K562 (cell line): ENCODE results near the gene TEX51. TPM values are rescaled to one million over a fixed set of nuclear protein-coding genes. Genes with fewer than 3 reads are reported as not detected.
A peak's percentile ranks its signal among the peaks of the same experiment; 100 is the strongest.

Experiments used
- ATAC-seq: fragments of 200-7000 bp; cut with Tn5 transposase; 3 replicates; pipeline ENCODE4 v1.9.1; 2020; ENCODE audit warnings: moderate library complexity
- BruUV-seq: library from RNA; stranded (reverse); fragments of 400-500 nt; replicated peaks from 2 replicates; lab custom pipeline; 2021; lab: Mats Ljungman, UMichigan
- CTCF ChIA-PET: fragments of 300-600 bp; formaldehyde crosslinking; extraction: SDS; loops from one replicate; lab custom pipeline; 2021; ENCODE audit warnings: low intra/inter-chr PET ratio; lab: Yijun Ruan, JAX
- POLR2A ChIA-PET: fragments of 300-600, 350-650 bp; sonication (Branson Sonifier 250); formaldehyde crosslinking; extraction: SDS; loops from one replicate; lab custom pipeline; 2021; ENCODE audit warnings: antibody characterized with exemption, inconsistent platforms; lab: Yijun Ruan, JAX
- DNase-seq, 4 experiments: peaks; one replicate each; pipeline versions ENCODE4 v3.0.0 to v3.0.0-alpha.2; 2011 to 2018; ENCODE audit warnings: low spot score in 3 of 4, mixed read lengths in 3 of 4; ENCODE audit errors: extremely low read depth in 1 of 4
- FAIRE-seq: peaks from 2 replicates; lab custom pipeline; 2011; peaks lifted over from hg19 to GRCh38; lab: Jason Lieb, UNC
- H2AFZ ChIP-seq: 2 replicates; pipeline ENCODE4 v1.6.0; 2011; ENCODE audit warnings: low read depth, low read length, control low read depth, inconsistent platforms
- H3K27ac ChIP-seq: fragments of 200-600 bp; 3 replicates; pipeline ENCODE4 v1.8.0; 2011; ENCODE audit warnings: low read depth, mild to moderate bottlenecking, control low read depth, inconsistent platforms, low read length, moderate library complexity, mixed read lengths; ENCODE audit errors: extremely low read depth
- H3K27me3 ChIP-seq, 2 experiments: fragments of 300-600 bp in 1 of 2; 2 replicates in 1 of 2; 3 replicates in 1 of 2; pipeline versions ENCODE4 v1.6.0 to v1.8.0; 2011; ENCODE audit warnings: inconsistent platforms in 2 of 2, low read length in 2 of 2, mild to moderate bottlenecking in 1 of 2, mixed read lengths in 1 of 2, moderate library complexity in 1 of 2; ENCODE audit not compliant: control insufficient read depth in 2 of 2, insufficient read depth in 2 of 2
- H3K36me3 ChIP-seq: fragments of 300-600 bp; 3 replicates; pipeline ENCODE4 v1.8.0; 2011; ENCODE audit warnings: mild to moderate bottlenecking, low read length, inconsistent platforms; ENCODE audit not compliant: control insufficient read depth, insufficient read depth
- H3K4me1 ChIP-seq, 2 experiments: fragments of 200-600 bp in 1 of 2; replicated peaks in 1 of 2; 2 replicates in 1 of 2; 3 replicates in 1 of 2; pipeline versions ENCODE4 v1.5.1 to v1.8.0; 2011; ENCODE audit warnings: inconsistent platforms in 2 of 2, low read length in 2 of 2, mild to moderate bottlenecking in 1 of 2, mixed read lengths in 1 of 2, moderate library complexity in 1 of 2; ENCODE audit not compliant: control insufficient read depth in 2 of 2, insufficient read depth in 2 of 2
- H3K4me2 ChIP-seq: 2 replicates; pipeline ENCODE4 v1.6.1; 2011; ENCODE audit warnings: low read length, control low read depth, inconsistent platforms, mixed read lengths; ENCODE audit not compliant: insufficient read depth
- H3K4me3 ChIP-seq: fragments of 200-600 bp; sonication (generic), shearing (Covaris generic); 2 replicates; pipeline ENCODE4 v1.5.1; 2016; ENCODE audit warnings: control low read depth, inconsistent platforms
- H3K79me2 ChIP-seq: fragments of 200-600 bp; 3 replicates; pipeline ENCODE4 v1.8.0; 2011; ENCODE audit warnings: low read length, inconsistent platforms; ENCODE audit not compliant: control insufficient read depth, insufficient read depth
- H3K9ac ChIP-seq, 2 experiments: 2 replicates each; pipeline versions ENCODE4 v1.6.0 to v1.6.1; 2011; ENCODE audit warnings: low read depth in 2 of 2, low read length in 2 of 2, control low read depth in 1 of 2, inconsistent platforms in 1 of 2, mild to moderate bottlenecking in 1 of 2, mixed read lengths in 1 of 2; ENCODE audit not compliant: insufficient read depth in 1 of 2
- H3K9me1 ChIP-seq: one replicate; pipeline ENCODE4 v1.6.0; 2011; ENCODE audit warnings: inconsistent platforms, mild to moderate bottlenecking, low read length, moderate library complexity; ENCODE audit not compliant: control insufficient read depth, insufficient read depth
- H3K9me3 ChIP-seq: replicated peaks from 2 replicates; pipeline ENCODE4 v1.5.1; 2011; ENCODE audit warnings: low read depth, low read length, inconsistent platforms; ENCODE audit not compliant: control insufficient read depth, insufficient read depth
- H4K20me1 ChIP-seq: replicated peaks from 2 replicates; pipeline ENCODE4 v1.6.1; 2011; ENCODE audit warnings: low read length, inconsistent platforms, mixed read lengths; ENCODE audit not compliant: control insufficient read depth, insufficient read depth
- BCOR ChIP-seq: fragments of 450-650 bp; IDR thresholded peaks from 2 replicates; pipeline ENCODE4 v1.6.1; 2016
- CBX3 ChIP-seq, 2 experiments: IDR thresholded peaks; 1 replicate in 1 of 2; 2 replicates in 1 of 2; pipeline ENCODE4 v1.6.1; 2012; ENCODE audit warnings: inconsistent platforms in 2 of 2, low read length in 2 of 2, borderline replicate concordance in 1 of 2, control low read depth in 1 of 2
- HNRNPK ChIP-seq: fragments of 200-400 bp; formaldehyde crosslinking; IDR thresholded peaks from one replicate; pipeline ENCODE4 v1.6.1; 2018; ENCODE audit warnings: mild to moderate bottlenecking, low read depth, low read length; ENCODE audit not compliant: poor library complexity, severe bottlenecking
- IFI16 ChIP-seq: fragments of 250-450 bp; sonication (Bioruptor Pico); IDR thresholded peaks from 2 replicates; pipeline ENCODE4 v2.1.2; 2022; ENCODE audit warnings: mild to moderate bottlenecking, inconsistent platforms
- SAP30 ChIP-seq: fragments of 200-600 bp; sonication (generic); IDR thresholded peaks from 2 replicates; pipeline ENCODE4 v1.6.1; 2012; ENCODE audit warnings: borderline replicate concordance, low read depth, mild to moderate bottlenecking, moderate library complexity, low read length, control low read depth, inconsistent platforms; ENCODE audit not compliant: insufficient read depth, poor library complexity, severe bottlenecking
- SIX5 ChIP-seq, 2 experiments: IDR thresholded peaks; 2 replicates each; pipeline ENCODE4 v1.6.1; 2011; ENCODE audit warnings: low read length in 2 of 2, borderline replicate concordance in 1 of 2, low read depth in 1 of 2, mild to moderate bottlenecking in 1 of 2, moderate library complexity in 1 of 2; ENCODE audit not compliant: insufficient read depth in 1 of 2
- SMAD3 ChIP-seq: fragments of 450-650 bp; formaldehyde crosslinking; conservative IDR thresholded peaks from 2 replicates; pipeline ENCODE4 v1.4.0; 2020; ENCODE audit warnings: mild to moderate bottlenecking
- TCF3 ChIP-seq: sonication (generic); formaldehyde crosslinking; IDR thresholded peaks from 2 replicates; pipeline ENCODE4 v1.4.0; 2020; ENCODE audit warnings: mild to moderate bottlenecking, missing genetic modification reagents
- XRCC4 ChIP-seq: IDR thresholded peaks from one replicate; pipeline ENCODE4 v1.6.1; 2011; ENCODE audit not compliant: insufficient read depth, insufficient read length; ENCODE audit errors: extremely low read depth
- ZBTB7A ChIP-seq: IDR thresholded peaks from 2 replicates; pipeline ENCODE4 v1.6.1; 2011; ENCODE audit warnings: low read depth, mild to moderate bottlenecking, low read length, moderate library complexity, borderline replicate concordance; ENCODE audit not compliant: control insufficient read depth
- ZMIZ1 ChIP-seq, 2 experiments: fragments of 150-350 bp in 1 of 2; IDR thresholded peaks; 2 replicates each; pipeline ENCODE4 v1.6.1; 2012 to 2016; ENCODE audit warnings: low read depth in 2 of 2, low read length in 2 of 2, mild to moderate bottlenecking in 1 of 2, moderate library complexity in 1 of 2
- ZNF280B ChIP-seq: fragments of 250-450 bp; sonication (Bioruptor Pico); IDR thresholded peaks from 2 replicates; pipeline ENCODE4 v1.5.1; 2021; ENCODE audit warnings: mild to moderate bottlenecking
- ZNF766 ChIP-seq: fragments of 200-800 bp; sonication (Bioruptor generic); conservative IDR thresholded peaks from 2 replicates; pipeline ENCODE4 v1.6.1; 2016; ENCODE audit warnings: missing genetic modification characterization, missing compliant biosample characterization
- ZNF785 ChIP-seq: fragments of 250-450 bp; sonication (Bioruptor Pico); IDR thresholded peaks from 2 replicates; pipeline ENCODE4 v1.4.0; 2020; ENCODE audit warnings: mild to moderate bottlenecking
- WGBS: fragments of 100-300 bp; shearing (Covaris generic); methylation state at CpG from one replicate; pipeline ENCODE4 v1.1.6; 2016; ENCODE audit warnings: low coverage, mixed read lengths; ENCODE audit not compliant: insufficient coverage; ENCODE audit errors: missing lambda C conversion rate; 5-methylcytosine and 5-hydroxymethylcytosine counted together
- in situ Hi-C: fragments of 300-500 bp; cut with MboI; formaldehyde crosslinking; loops from 4 replicates; pipeline ENCODE4 v1.15.0; 2018; ENCODE audit warnings: inconsistent platforms, mixed read lengths
- intact Hi-C: fragments of 100-400 bp; cut with micrococcal nuclease; formaldehyde crosslinking; loops from 2 replicates; pipeline ENCODE4 v1.14.2; 2022
- polyA plus RNA-seq, 8 experiments: library from polyadenylated mRNA; depleted of rRNA in 4 of 8; stranded (reverse) in 5 of 8; unstranded in 3 of 8; fragments of >200 nt; fragmentation: Nextera tagmentation in 2 of 8; fragmentation: Illumina TruSeq in 1 of 8; extraction: Ambion mirVana in 2 of 8; extraction: Trizol in 1 of 8; gene quantifications; 2 replicates each; pipeline versions ENCODE4 v1.2.1 to v1.2.3, GENCODE V29; 2011 to 2014; ENCODE audit warnings: inconsistent platforms in 1 of 8, missing spikeins in 1 of 8
- total RNA-seq, 7 experiments: library from RNA; depleted of rRNA in 6 of 7; stranded (reverse); fragments of >200 nt in 6 of 7; fragmentation: Illumina TruSeq in 2 of 7; extraction: Trizol in 2 of 7; gene quantifications; 2 replicates each; pipeline versions ENCODE4 v1.2.1 to v1.2.3, GENCODE V29; 2011 to 2021; ENCODE audit warnings: low replicate concordance in 1 of 7

TEX51 gene
- total and polyA plus RNA-seq, 9 of the 15 experiments (the other 6 are each of a cell fraction or from before 2014, with no cell fraction given) = not detected

- TF ChIP-seq ZMIZ1 (IDR thresholded peaks at IDR 0.05; ENCODE audit: low read depth in 2 of 2, low read length in 2 of 2) = no peak
- no peak for TF ChIP-seq BCOR
Measured at GRCh38 chr2:126884861-126885750, 13.6 kb upstream of the TEX51 start (continued).

- POLR2A ChIA-PET = no interaction called here
- WGBS = 26% methylated on average over 17 of the region's 18 CpGs
- Histone ChIP-seq H2AFZ (0 out of 2 replicates have a peak overlapping the region, but pooled peaks have one; percentile 65), H3K4me2 (peak overlapping the region; percentile 41), H3K4me1 (peaks cover 0 to 10% of the 10 kb centered on the region in 2 experiments; a peak in 2 of 5 replicates), H3K9me3 (no peaks in the 10 kb centered on the region), H4K20me1 (no peaks in the 10 kb centered on the region), H3K9ac (no peak overlapping the region), H3K27me3 (peaks cover 7 to 54% of the 10 kb centered on the region in 2 experiments; a peak in 4 of 5 replicates), H3K4me3 (no peak overlapping the region; the same call in 1 of the 2 replicates), H3K27ac (no peak overlapping the region), H3K79me2 (no peaks in the 10 kb centered on the region), H3K9me1 (peaks cover 4% of the 10 kb centered on the region), H3K36me3 (no peaks in the 10 kb centered on the region)
- no peak for FAIRE-seq
- intact Hi-C loops = loop anchor here (5.0 kb wide), 1 partner anchor 87 kb away; no protein-coding TSS in a partner anchor
- in situ Hi-C loops = no loop called here
- TF ChIP-seq IFI16 (CRISPR knock-in tag) = no peak
- no peak for TF ChIP-seq SMAD3 (CRISPR knock-in tag)
- no peak for TF ChIP-seq ZNF280B
- TF ChIP-seq HNRNPK = no peak
- TF ChIP-seq CBX3 (IDR thresholded peaks at IDR 0.05; ENCODE audit: borderline replicate concordance in 1 of 2, low read length in 2 of 2) = no peak
- no peak for TF ChIP-seq SAP30
- TF ChIP-seq ZBTB7A = no peak
- TF ChIP-seq ZNF766 (CRISPR knock-in tag) = no peak
- no peak for TF ChIP-seq TCF3
- no peak for TF ChIP-seq XRCC4
- TF ChIP-seq SIX5 (IDR thresholded peaks at IDR 0.05; ENCODE audit: borderline replicate concordance in 1 of 2, insufficient read depth in 1 of 2, low read depth in 1 of 2, low read length in 2 of 2) = no peak
- TF ChIP-seq ZNF785 (CRISPR knock-in tag) = no peak
- DNase-seq = no peak
- BruUV-seq = no TSS peak
- ATAC-seq = no peak
- CTCF ChIA-PET = no interaction called here
Measured at GRCh38 chr2:126885751-126886210, 12.9 kb upstream of the TEX51 start.
